Keratinocyte (primary cell): ENCODE data around the gene FOXP4. TPM values are rescaled to one million over a fixed set of nuclear protein-coding genes. Genes with fewer than 3 reads are reported as not detected.
A peak's percentile ranks its signal among the peaks of the same experiment; 100 is the strongest.

Experiments
- DNase-seq: peaks from one replicate; pipeline ENCODE4 v3.0.0-alpha.2; 2011; ENCODE audit warnings: low read depth, missing footprints, low spot score
- FAIRE-seq: peaks from 2 replicates; lab custom pipeline; 2011; peaks lifted over from hg19 to GRCh38; lab: Jason Lieb, UNC
- H2AFZ ChIP-seq: 2 replicates; pipeline ENCODE4 v1.6.0; 2012; ENCODE audit warnings: low read length, control low read depth, inconsistent platforms; ENCODE audit not compliant: control insufficient read depth
- H3K27ac ChIP-seq: 2 replicates; pipeline ENCODE4 v1.5.1; 2011; ENCODE audit warnings: low read length; ENCODE audit not compliant: control insufficient read depth, insufficient read depth
- H3K27me3 ChIP-seq: 3 replicates; pipeline ENCODE4 v1.6.0; 2011; ENCODE audit warnings: low read length; ENCODE audit not compliant: control insufficient read depth, insufficient read depth; ENCODE audit errors: extremely low read depth
- H3K36me3 ChIP-seq, 2 experiments: 2 replicates in 1 of 2; 3 replicates in 1 of 2; pipeline ENCODE4 v1.5.1; 2011; ENCODE audit warnings: low read length in 2 of 2, mild to moderate bottlenecking in 1 of 2; ENCODE audit not compliant: control insufficient read depth in 2 of 2, insufficient read depth in 2 of 2; ENCODE audit errors: extremely low read depth in 1 of 2
- H3K4me1 ChIP-seq: 3 replicates; pipeline ENCODE4 v1.5.1; 2011; ENCODE audit warnings: low read length; ENCODE audit not compliant: control insufficient read depth, insufficient read depth; ENCODE audit errors: extremely low read depth
- H3K4me2 ChIP-seq: 3 replicates; pipeline ENCODE4 v1.6.0; 2011; ENCODE audit warnings: low read depth, low read length; ENCODE audit not compliant: control insufficient read depth, insufficient read depth; ENCODE audit errors: extremely low read depth
- H3K4me3 ChIP-seq, 3 experiments: fragments of 200-600 bp in 1 of 3; sonication (generic) in 1 of 3; 2 replicates in 2 of 3; 3 replicates in 1 of 3; pipeline ENCODE4 v1.5.1; 2011 to 2016; ENCODE audit warnings: low read length in 3 of 3, mild to moderate bottlenecking in 3 of 3, control low read depth in 2 of 3, inconsistent platforms in 1 of 3, low read depth in 1 of 3, mixed read lengths in 1 of 3, mixed run types in 1 of 3, moderate library complexity in 1 of 3; ENCODE audit not compliant: control insufficient read depth in 2 of 3, insufficient read depth in 2 of 3; ENCODE audit errors: extremely low read depth in 1 of 3
- H3K79me2 ChIP-seq: 2 replicates; pipeline ENCODE4 v1.6.0; 2012; ENCODE audit warnings: low read length; ENCODE audit not compliant: control insufficient read depth, insufficient read depth
- H3K9ac ChIP-seq: 3 replicates; pipeline ENCODE4 v1.6.0; 2011; ENCODE audit warnings: low read length; ENCODE audit not compliant: control insufficient read depth, insufficient read depth; ENCODE audit errors: extremely low read depth
- H3K9me1 ChIP-seq: 3 replicates; pipeline ENCODE4 v1.6.0; 2011; ENCODE audit warnings: low read length; ENCODE audit not compliant: control insufficient read depth, insufficient read depth; ENCODE audit errors: extremely low read depth
- H3K9me3 ChIP-seq: 2 replicates; pipeline ENCODE4 v1.5.1; 2012; ENCODE audit warnings: low read depth, low read length; ENCODE audit not compliant: control insufficient read depth
- H4K20me1 ChIP-seq: 3 replicates; pipeline ENCODE4 v1.6.0; 2011; ENCODE audit warnings: low read length; ENCODE audit not compliant: control insufficient read depth, insufficient read depth; ENCODE audit errors: extremely low read depth
- EZH2 ChIP-seq: IDR thresholded peaks from one replicate; pipeline ENCODE4 v1.6.1; 2012; ENCODE audit warnings: inconsistent platforms, mild to moderate bottlenecking, low read length, moderate library complexity
- dilution Hi-C: fragments of 300-500 bp; cut with MboI; formaldehyde crosslinking; loops from one replicate; pipeline ENCODE4 v1.7.0; 2020; ENCODE audit warnings: low sequenced_read_pairs; ENCODE audit not compliant: extremely low pct_ligation_motif_present
- polyA plus RNA-seq, 5 experiments: library from polyadenylated mRNA; depleted of rRNA in 3 of 5; stranded (reverse) in 3 of 5; stranded (forward) in 1 of 5; unstranded in 1 of 5; fragments of >200 nt; gene quantifications; 1 replicate in 1 of 5; 2 replicates in 3 of 5; 3 replicates in 1 of 5; pipeline versions ENCODE4 v1.2.1 to v1.2.3, GENCODE V29; 2011 to 2012; ENCODE audit warnings: missing spikeins in 2 of 5, low read depth in 1 of 5, low replicate concordance in 1 of 5
- TF ChIP-seq, protein P1 (sequence below), 3 experiments: IDR thresholded peaks in 1 of 3; conservative IDR thresholded peaks in 1 of 3; optimal IDR thresholded peaks in 1 of 3; 2 replicates in 2 of 3; 3 replicates in 1 of 3; pipeline versions ENCODE3 to v1.5.1; 2011; ENCODE audit warnings: low read length in 3 of 3, mild to moderate bottlenecking in 3 of 3, moderate library complexity in 2 of 3, control low read depth in 1 of 3, inconsistent platforms in 1 of 3; ENCODE audit not compliant: insufficient read depth in 2 of 3; ENCODE audit errors: extremely low read depth in 1 of 3

FOXP4 gene
- polyA plus RNA-seq, 1 donor (not counting 4 experiments of a cell fraction or from before 2014, with no cell fraction given), result 1.1 TPM

DNA sequence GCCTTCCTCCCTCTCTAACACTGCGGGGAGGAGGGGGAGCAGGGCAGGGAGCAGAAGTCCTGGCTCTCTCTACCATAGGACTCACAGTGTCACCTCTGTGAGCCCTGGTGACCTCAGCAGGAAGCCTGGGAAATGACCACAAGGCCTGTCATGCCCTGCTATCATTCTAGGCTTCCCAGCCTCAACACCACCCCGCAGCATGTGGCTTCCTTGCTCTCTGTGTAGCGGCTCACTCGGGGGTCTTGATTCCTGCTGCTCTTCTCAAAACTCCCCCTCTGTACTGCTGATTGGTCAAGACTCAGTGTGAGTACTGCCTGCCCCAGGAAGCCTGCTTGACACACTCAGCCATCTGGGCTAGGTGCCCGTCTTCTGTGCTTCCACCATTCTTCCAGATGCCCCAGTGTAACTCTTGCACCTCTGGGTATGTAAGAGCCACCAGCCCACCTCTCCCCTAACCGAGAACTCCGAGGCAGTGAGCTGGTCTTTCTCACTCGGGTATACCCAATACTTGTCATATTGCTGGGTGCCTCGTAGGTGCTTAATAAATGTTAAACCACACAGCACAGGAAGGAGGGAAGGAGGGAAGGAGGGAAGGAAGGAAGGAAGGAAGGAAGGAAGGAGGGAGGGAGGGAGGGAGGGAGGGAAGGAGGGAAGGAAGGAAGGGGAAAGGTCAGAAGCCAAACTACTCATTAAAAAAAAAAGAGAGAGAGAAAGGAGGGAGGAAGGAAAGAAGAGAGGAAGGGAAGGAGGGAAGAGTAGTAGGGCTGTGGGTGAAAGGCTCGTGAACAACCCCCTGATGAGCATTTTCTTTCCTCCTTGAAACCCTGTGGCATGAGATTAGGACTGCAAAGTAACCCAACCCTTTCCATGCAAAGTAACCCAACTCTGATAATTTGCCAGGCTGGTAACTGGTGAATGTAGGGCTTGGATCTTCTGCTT is 97.0 kb downstream of the FOXP4 start:
- no peaks in the 10 kb centered on the region for H3K9me3 ChIP-seq
- H3K9ac ChIP-seq, result no peak overlapping the region
- no peaks in the 10 kb centered on the region for H3K27me3 ChIP-seq
- no peak for TF ChIP-seq EZH2
- TF ChIP-seq, protein P1, sequence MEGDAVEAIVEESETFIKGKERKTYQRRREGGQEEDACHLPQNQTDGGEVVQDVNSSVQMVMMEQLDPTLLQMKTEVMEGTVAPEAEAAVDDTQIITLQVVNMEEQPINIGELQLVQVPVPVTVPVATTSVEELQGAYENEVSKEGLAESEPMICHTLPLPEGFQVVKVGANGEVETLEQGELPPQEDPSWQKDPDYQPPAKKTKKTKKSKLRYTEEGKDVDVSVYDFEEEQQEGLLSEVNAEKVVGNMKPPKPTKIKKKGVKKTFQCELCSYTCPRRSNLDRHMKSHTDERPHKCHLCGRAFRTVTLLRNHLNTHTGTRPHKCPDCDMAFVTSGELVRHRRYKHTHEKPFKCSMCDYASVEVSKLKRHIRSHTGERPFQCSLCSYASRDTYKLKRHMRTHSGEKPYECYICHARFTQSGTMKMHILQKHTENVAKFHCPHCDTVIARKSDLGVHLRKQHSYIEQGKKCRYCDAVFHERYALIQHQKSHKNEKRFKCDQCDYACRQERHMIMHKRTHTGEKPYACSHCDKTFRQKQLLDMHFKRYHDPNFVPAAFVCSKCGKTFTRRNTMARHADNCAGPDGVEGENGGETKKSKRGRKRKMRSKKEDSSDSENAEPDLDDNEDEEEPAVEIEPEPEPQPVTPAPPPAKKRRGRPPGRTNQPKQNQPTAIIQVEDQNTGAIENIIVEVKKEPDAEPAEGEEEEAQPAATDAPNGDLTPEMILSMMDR (optimal IDR thresholded peaks at IDR 0.05 in 1 of 3, IDR thresholded peaks at IDR 0.05 in 1 of 3, conservative IDR thresholded peaks at IDR 0.05 in 1 of 3; ENCODE audit: extremely low read depth in 1 of 3, insufficient read depth in 2 of 3, low read length in 3 of 3), result no peak
- peaks cover 5% of the 10 kb centered on the region for H3K9me1 ChIP-seq
- DNase-seq, result no peak
- H3K4me1 ChIP-seq, result peaks cover 38% of the 10 kb centered on the region
- H3K36me3 ChIP-seq, result peaks cover 34 to 54% of the 10 kb centered on the region in 2 experiments
- dilution Hi-C loops, result no loop called here
- H3K4me3 ChIP-seq, result no peak overlapping the region
- H2AFZ ChIP-seq, result no peak overlapping the region
- no peak overlapping the region for H3K27ac ChIP-seq
- peak overlapping the region; percentile 52 for H3K4me2 ChIP-seq
- peak; percentile 29 for FAIRE-seq
- peaks cover 15% of the 10 kb centered on the region for H4K20me1 ChIP-seq
- peaks cover 57% of the 10 kb centered on the region for H3K79me2 ChIP-seq

DNA sequence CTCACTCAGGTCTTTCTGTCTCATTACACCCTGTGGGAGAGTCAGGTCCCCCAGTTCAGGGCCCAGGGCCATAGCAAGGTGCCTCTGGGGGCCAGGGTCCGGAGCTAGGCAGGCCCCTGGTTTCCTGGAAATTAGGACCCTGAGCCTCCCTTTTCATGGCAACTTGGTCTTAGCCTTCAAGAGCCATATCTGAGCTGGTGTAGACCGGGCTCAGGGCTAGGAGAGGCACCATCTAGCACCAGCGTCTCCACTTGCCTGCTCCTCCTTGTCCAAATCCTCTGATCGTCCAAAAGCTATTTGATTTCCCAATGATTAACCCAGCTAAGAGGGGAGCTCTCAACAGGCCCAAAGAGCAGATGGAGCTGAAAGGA is 97.7 kb downstream of the FOXP4 start:
- H3K4me3 ChIP-seq, result peak overlapping the region in 2 of 3 experiments; percentile 15 to 26
- peaks cover 15% of the 10 kb centered on the region for H4K20me1 ChIP-seq
- H3K27me3 ChIP-seq, result no peaks in the 10 kb centered on the region
- peaks cover 36% of the 10 kb centered on the region for H3K4me1 ChIP-seq
- peaks cover 39 to 60% of the 10 kb centered on the region in 2 experiments for H3K36me3 ChIP-seq
- TF ChIP-seq EZH2, result no peak
- TF ChIP-seq, protein P1 (optimal IDR thresholded peaks at IDR 0.05 in 1 of 3, IDR thresholded peaks at IDR 0.05 in 1 of 3, conservative IDR thresholded peaks at IDR 0.05 in 1 of 3; ENCODE audit: extremely low read depth in 1 of 3, insufficient read depth in 2 of 3, low read length in 3 of 3), result no peak
- no peak overlapping the region for H3K27ac ChIP-seq
- H3K9ac ChIP-seq, result no peak overlapping the region
- H2AFZ ChIP-seq, result no peak overlapping the region
- DNase-seq (no peak), FAIRE-seq (no peak)
- H3K9me1 ChIP-seq, result peaks cover 5% of the 10 kb centered on the region
- H3K79me2 ChIP-seq, result peaks cover 50% of the 10 kb centered on the region
- dilution Hi-C loops, result no loop called here
- peak overlapping the region; percentile 52 for H3K4me2 ChIP-seq
- H3K9me3 ChIP-seq, result no peaks in the 10 kb centered on the region
